Keratinocyte (primary cell): ENCODE data around the gene RIMS1.

Experiments used
- CTCF ChIP-seq, 3 experiments: IDR thresholded peaks in 1 of 3; conservative IDR thresholded peaks in 1 of 3; optimal IDR thresholded peaks in 1 of 3; 2 replicates in 2 of 3; 3 replicates in 1 of 3; pipeline versions ENCODE3 to v1.5.1; 2011; ENCODE audit warnings: low read length in 3 of 3, mild to moderate bottlenecking in 3 of 3, moderate library complexity in 2 of 3, control low read depth in 1 of 3, inconsistent platforms in 1 of 3; ENCODE audit not compliant: insufficient read depth in 2 of 3; ENCODE audit errors: extremely low read depth in 1 of 3
- EZH2 ChIP-seq: IDR thresholded peaks from one replicate; pipeline ENCODE4 v1.6.1; 2012; ENCODE audit warnings: inconsistent platforms, mild to moderate bottlenecking, low read length, moderate library complexity

- TF ChIP-seq CTCF (optimal IDR thresholded peaks at IDR 0.05 in 1 of 3, IDR thresholded peaks at IDR 0.05 in 1 of 3, conservative IDR thresholded peaks at IDR 0.05 in 1 of 3; ENCODE audit: extremely low read depth in 1 of 3, insufficient read depth in 2 of 3, low read length in 3 of 3) (no peak), EZH2 (no peak)
These were observed 385.2 kb downstream of the RIMS1 start for GRCh38 chr6:72271531-72271930.
